Measurements from ENCODE around the gene PGAM4.
"Not testable (repeated sequence)": the region's sequence is repeated elsewhere in the genome, so short reads cannot be mapped to it uniquely, and the experiment has no call there.

PGAM4 gene

GRCh38 chrX:77930581-77930980 lies 38.9 kb downstream of the PGAM4 start:
- H3K27me3 ChIP-seq (ENCODE audit: low read depth, low read length), result no peaks in the 10 kb centered on the region
- no peak overlapping the region for H3K4me2 ChIP-seq (ENCODE audit: low read length)
- H2AFZ ChIP-seq (ENCODE audit: low read depth, low read length), result no peak overlapping the region
- no peak for TF ChIP-seq CTCF (IDR thresholded peaks at IDR 0.05; ENCODE audit: low read depth, low read length)
- H3K79me2 ChIP-seq (ENCODE audit: low read length), result no peaks in the 10 kb centered on the region
- no peaks in the 10 kb centered on the region for H3K36me3 ChIP-seq (replicated peaks; ENCODE audit: low read depth, low read length)
- no peaks in the 10 kb centered on the region for H3K9me3 ChIP-seq (ENCODE audit: insufficient read depth, low read length)
- peaks cover 5% of the 10 kb centered on the region; the same call in 1 of the 2 replicates for H3K4me1 ChIP-seq (ENCODE audit: low read length)
- H3K27ac ChIP-seq (ENCODE audit: low read length), result no peak overlapping the region
- no peak overlapping the region for H3K4me3 ChIP-seq (ENCODE audit: low read length)
- no peaks in the 10 kb centered on the region for H4K20me1 ChIP-seq (ENCODE audit: insufficient read depth, low read length)
- no peak overlapping the region for H3K9ac ChIP-seq (ENCODE audit: low read length)

- Histone ChIP-seq H3K4me2 (ENCODE audit: low read length) (peak overlapping the region; percentile 49), H4K20me1 (ENCODE audit: insufficient read depth, low read length) (no peaks in the 10 kb centered on the region), H3K4me1 (ENCODE audit: low read length) (peaks cover 5% of the 10 kb centered on the region; the same call in 1 of the 2 replicates), H3K27me3 (ENCODE audit: low read depth, low read length) (no peaks in the 10 kb centered on the region), H3K36me3 (replicated peaks; ENCODE audit: low read depth, low read length) (no peaks in the 10 kb centered on the region), H3K27ac (ENCODE audit: low read length) (no peak overlapping the region), H3K9ac (ENCODE audit: low read length) (no peak overlapping the region), H2AFZ (ENCODE audit: low read depth, low read length) (no peak overlapping the region), H3K4me3 (ENCODE audit: low read length) (no peak overlapping the region), H3K79me2 (ENCODE audit: low read length) (peaks cover 4% of the 10 kb centered on the region; the same call in 1 of the 2 replicates), H3K9me3 (ENCODE audit: insufficient read depth, low read length) (no peaks in the 10 kb centered on the region)
- TF ChIP-seq EZH2phosphoT487 (IDR thresholded peaks at IDR 0.05; ENCODE audit: low read depth) (no peak), CTCF (IDR thresholded peaks at IDR 0.05; ENCODE audit: low read depth, low read length) (no peak)
Measured at GRCh38 chrX:77925764-77926163, 43.7 kb downstream of the PGAM4 start.

GRCh38 chrX:77924320-77924859 lies 45.0 kb downstream of the PGAM4 start:
- Histone ChIP-seq H3K4me3 (ENCODE audit: low read length) (no peak overlapping the region), H3K79me2 (ENCODE audit: low read length) (peaks cover 4% of the 10 kb centered on the region; the same call in 1 of the 2 replicates), H3K4me1 (ENCODE audit: low read length) (peaks cover 9% of the 10 kb centered on the region; the same call in 1 of the 2 replicates), H3K9ac (ENCODE audit: low read length) (no peak overlapping the region), H3K4me2 (ENCODE audit: low read length) (no peak overlapping the region), H3K27ac (ENCODE audit: low read length) (no peak overlapping the region), H3K27me3 (ENCODE audit: low read depth, low read length) (no peaks in the 10 kb centered on the region), H3K36me3 (replicated peaks; ENCODE audit: low read depth, low read length) (no peaks in the 10 kb centered on the region), H3K9me3 (ENCODE audit: insufficient read depth, low read length) (no peaks in the 10 kb centered on the region), H4K20me1 (ENCODE audit: insufficient read depth, low read length) (no peaks in the 10 kb centered on the region), H2AFZ (ENCODE audit: low read depth, low read length) (no peak overlapping the region)
- TF ChIP-seq EZH2phosphoT487 (IDR thresholded peaks at IDR 0.05; ENCODE audit: low read depth), result no peak

GRCh38 chrX:77922787-77923186 lies 46.7 kb downstream of the PGAM4 start:
- no peaks in the 10 kb centered on the region for H4K20me1 ChIP-seq (ENCODE audit: insufficient read depth, low read length)
- peaks cover 4% of the 10 kb centered on the region; the same call in 1 of the 2 replicates for H3K79me2 ChIP-seq (ENCODE audit: low read length)
- H3K9me3 ChIP-seq (ENCODE audit: insufficient read depth, low read length), result no peaks in the 10 kb centered on the region
- no peak overlapping the region for H2AFZ ChIP-seq (ENCODE audit: low read depth, low read length)
- no peak overlapping the region for H3K9ac ChIP-seq (ENCODE audit: low read length)
- no peak overlapping the region for H3K4me2 ChIP-seq (ENCODE audit: low read length)
- no peaks in the 10 kb centered on the region for H3K27me3 ChIP-seq (ENCODE audit: low read depth, low read length)
- peaks cover 13% of the 10 kb centered on the region; the same call in 1 of the 2 replicates for H3K4me1 ChIP-seq (ENCODE audit: low read length)
- no peak for TF ChIP-seq CTCF (IDR thresholded peaks at IDR 0.05; ENCODE audit: low read depth, low read length)
- no peak for TF ChIP-seq EZH2phosphoT487 (IDR thresholded peaks at IDR 0.05; ENCODE audit: low read depth)
- H3K4me3 ChIP-seq (ENCODE audit: low read length), result no peak overlapping the region
- no peak overlapping the region for H3K27ac ChIP-seq (ENCODE audit: low read length)
- no peaks in the 10 kb centered on the region for H3K36me3 ChIP-seq (replicated peaks; ENCODE audit: low read depth, low read length)

GRCh38 chrX:77919370-77919769 lies 50.1 kb downstream of the PGAM4 start:
- H4K20me1 ChIP-seq (ENCODE audit: insufficient read depth, low read length); H2AFZ ChIP-seq (ENCODE audit: low read depth, low read length); H3K9ac ChIP-seq (ENCODE audit: low read length); H3K27ac ChIP-seq (ENCODE audit: low read length); H3K36me3 ChIP-seq (replicated peaks; ENCODE audit: low read depth, low read length); H3K4me1 ChIP-seq (ENCODE audit: low read length); H3K79me2 ChIP-seq (ENCODE audit: low read length); H3K9me3 ChIP-seq (ENCODE audit: insufficient read depth, low read length); H3K27me3 ChIP-seq (ENCODE audit: low read depth, low read length); H3K4me3 ChIP-seq (ENCODE audit: low read length): not testable (repeated sequence)
- H3K4me2 ChIP-seq (ENCODE audit: low read length), result peak overlapping the region; percentile 7; the same call in 1 of the 2 replicates

All from OCI-LY3 (cell line).